GM18907 (cell line): Measurements from ENCODE around the gene COQ5.

Experiments
- ATAC-seq: cut with Tn5 transposase; IDR thresholded peaks from one replicate; pipeline ENCODE4 v1.9.1; 2021; ENCODE audit warnings: mild to moderate bottlenecking, moderate library complexity; ENCODE audit not compliant: unreplicated experiment

The COQ5 gene

GRCh38 chr12:120485961-120486881 lies 42.7 kb downstream of the COQ5 start:
- no peak for ATAC-seq

DNA sequence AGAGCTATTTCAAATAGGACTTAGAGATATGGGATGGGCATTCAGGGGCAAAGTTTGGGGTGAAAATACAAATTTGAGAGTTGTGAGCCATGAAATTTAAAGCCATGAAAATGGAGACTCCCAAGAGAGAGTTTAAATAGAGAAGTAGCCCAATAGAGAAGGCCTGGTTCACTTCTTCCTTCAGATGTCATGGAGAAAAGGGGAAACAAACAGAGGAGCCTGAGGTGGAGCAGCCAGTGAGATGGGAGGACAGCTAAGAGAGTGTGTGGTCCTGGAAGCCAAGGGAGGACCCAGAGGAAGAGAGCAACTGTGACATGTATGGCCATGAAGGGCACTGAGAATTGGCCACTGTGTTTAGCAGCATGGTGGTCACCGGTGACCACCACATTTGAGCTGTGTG lies 45.3 kb downstream of the COQ5 start:
- ATAC-seq: no peak

DNA sequence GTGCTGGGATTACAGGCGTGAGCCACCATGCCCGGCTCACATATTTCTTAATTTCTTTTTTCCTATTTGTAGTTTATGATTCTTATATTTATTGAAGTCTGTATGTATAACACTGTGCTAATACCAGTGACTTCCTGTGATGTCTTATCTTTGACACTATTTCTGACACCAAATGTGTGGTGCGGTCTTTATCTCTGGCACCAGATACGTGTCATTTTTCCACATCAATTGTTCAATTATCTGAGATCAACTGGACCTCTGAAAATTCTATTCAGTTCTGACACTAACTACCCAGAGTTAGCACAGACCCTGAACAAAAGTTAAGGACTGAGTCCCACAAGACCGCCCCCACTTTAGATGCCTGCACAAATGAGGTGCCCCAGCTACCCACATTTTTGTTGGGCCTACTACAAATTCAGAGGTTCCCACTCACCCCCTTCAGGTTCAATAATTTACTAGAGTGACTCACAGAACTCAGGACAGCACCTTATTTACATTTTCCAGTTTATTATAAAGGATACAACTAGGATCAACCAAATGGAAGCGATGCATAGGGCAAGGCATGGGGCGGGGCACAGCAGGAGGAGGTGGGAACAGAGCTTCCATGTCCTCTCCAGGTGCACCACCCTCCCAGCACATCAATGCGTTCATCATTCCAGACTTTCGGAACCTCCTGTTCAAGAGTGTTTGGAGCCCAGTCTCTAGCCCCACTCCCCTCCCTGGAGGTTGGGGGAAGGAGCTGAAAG lies 47.8 kb downstream of the COQ5 start:
- ATAC-seq: no peak

GRCh38 chr12:120480211-120480610 lies 48.7 kb downstream of the COQ5 start:
- no peak for ATAC-seq

- no peak for ATAC-seq
These were observed 49.5 kb downstream of the COQ5 start for GRCh38 chr12:120479458-120479857.

- no peak for ATAC-seq
These were observed 53.3 kb downstream of the COQ5 start for GRCh38 chr12:120475643-120476042.

DNA sequence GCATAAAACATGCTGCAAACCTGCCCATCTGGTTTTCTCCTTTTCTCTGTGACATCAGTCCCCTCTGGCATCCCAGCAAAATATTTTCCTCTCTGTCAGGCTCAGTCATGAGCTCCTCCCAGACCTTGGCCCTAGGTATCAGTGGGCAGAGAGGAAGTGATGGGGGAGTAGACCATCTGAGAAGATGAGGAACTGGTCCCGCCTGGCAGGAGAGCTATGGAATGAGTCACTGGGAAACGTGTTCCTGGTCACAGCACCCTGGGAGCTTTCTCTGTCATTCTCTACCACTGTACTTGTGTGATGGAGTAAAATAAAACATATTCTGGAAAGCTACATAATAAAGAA lies 54.4 kb downstream of the COQ5 start:
- no peak for ATAC-seq

GRCh38 chr12:120473807-120474615 lies 54.9 kb downstream of the COQ5 start:
- ATAC-seq: no peak

- ATAC-seq: no peak
These were observed 56.4 kb downstream of the COQ5 start for GRCh38 chr12:120472521-120472920.

DNA sequence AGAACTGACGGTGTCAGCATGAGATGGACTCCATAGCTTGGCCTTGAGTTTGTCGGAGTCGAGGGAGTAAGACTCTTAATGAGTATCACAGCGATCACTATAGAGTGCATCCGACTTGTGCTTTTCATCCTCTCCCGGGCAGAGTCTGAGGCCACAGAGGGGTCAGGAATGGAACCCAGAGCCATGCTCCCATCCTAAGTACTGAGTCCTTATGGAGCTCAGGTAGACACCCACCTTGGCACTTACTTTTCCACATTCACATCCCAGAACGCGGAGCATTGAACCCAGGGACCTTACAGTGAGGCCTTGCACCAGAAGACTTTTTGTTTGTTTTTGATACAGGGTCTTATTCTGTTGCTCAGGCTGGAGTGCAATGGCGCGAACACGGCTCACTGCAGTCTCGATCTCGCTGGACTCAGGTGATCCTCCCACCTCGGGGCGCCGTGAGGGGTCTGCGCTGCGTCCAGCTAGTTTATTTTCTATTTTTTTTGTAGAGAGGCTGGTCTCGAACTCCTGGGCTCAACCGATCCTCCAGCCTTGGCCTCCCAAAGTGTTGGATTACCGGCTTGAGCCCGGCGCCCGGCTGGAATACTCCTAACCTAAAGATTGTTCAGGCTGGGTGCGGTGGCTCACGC lies 58.7 kb downstream of the COQ5 start:
- no peak for ATAC-seq

- ATAC-seq: peak; percentile 75
These were observed 59.4 kb downstream of the COQ5 start, which contains the start of gene SRSF9 for GRCh38 chr12:120469450-120470149. TSS of gene SRSF9 (minus strand) at chr12:120469748. CDS start at chr12:120469609, 139 bp downstream.

DNA sequence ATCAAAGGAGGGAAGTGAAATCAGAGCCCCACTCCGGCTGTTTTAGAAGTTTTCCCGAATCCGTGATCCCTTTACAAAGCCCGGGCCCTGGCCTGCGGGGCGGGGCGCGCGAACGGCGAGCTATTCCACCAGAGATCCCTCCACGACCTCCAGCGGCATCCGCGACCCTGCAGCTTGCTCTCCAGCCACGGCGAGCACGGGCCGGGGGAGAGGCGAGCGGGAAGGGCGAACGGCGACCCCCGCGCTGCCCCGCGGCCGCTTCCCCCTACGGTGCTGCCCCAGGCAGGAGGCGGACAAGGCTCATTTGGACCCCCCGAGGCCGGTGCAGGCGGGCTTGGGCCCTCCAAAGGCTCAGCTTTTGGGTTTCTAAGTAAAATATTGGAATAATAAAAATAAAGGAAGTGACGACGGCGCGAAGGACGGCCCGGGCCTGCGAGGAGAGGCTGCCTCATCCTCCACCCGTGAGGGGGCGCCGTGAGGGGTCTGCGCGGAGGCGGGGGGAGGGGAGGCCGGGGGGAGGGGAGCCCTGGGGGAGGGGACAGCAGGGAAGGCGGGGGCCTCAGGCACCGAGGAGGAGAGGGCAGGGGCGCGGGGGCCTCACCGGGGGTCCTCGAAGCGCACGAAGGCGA lies 60.0 kb downstream of the COQ5 start:
- peak; percentile 30 for ATAC-seq

GRCh38 chr12:120468325-120468820 lies 60.6 kb downstream of the COQ5 start:
- peak; percentile 12 for ATAC-seq

DNA sequence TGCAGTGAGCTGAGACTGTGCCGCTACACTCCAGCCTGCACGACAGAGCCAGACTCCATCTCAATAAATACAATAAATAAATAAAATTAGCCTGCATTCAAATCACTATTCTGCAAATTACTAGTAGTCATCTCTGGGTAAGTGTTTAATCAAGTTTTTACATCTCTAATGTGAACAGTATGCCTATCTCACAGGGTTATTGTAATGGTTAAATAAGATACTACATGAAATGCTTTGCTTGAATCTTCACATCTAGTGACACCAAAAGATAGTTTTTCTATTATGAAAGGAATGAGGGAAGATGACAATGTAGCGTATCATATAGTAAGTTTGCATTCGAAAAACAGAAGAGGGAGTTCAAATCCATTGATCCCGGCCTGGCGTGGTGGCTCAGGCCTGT lies 61.5 kb downstream of the COQ5 start:
- no peak for ATAC-seq

GRCh38 chr12:120466560-120467315 lies 62.2 kb downstream of the COQ5 start:
- ATAC-seq: no peak

DNA sequence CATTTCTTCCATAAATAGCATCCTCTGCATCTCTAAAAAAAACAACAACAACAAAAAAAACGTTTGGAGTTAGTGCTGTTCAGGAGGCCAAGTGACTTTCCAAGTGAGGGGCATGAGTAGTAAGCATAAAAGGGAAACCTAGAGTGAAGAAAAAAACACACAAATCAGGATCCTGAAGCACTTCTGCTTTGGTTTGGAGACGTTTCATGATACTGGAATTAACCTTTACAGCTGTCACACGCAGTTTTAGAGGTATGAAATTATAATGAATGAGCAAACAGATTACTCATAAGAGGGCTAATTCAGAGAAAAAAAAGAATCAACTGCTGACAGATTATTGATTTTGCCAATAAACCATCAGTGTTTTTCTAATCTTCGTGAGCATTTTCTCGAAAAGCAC lies 63.2 kb downstream of the COQ5 start:
- ATAC-seq: no peak

- no peak for ATAC-seq
These were observed 65.2 kb downstream of the COQ5 start for GRCh38 chr12:120463712-120464111.

- no peak for ATAC-seq
These were observed 66.8 kb downstream of the COQ5 start for GRCh38 chr12:120462099-120462640.
